HCT116 (cell line): ENCODE results near the gene ASB4. TPM values are rescaled to one million over a fixed set of nuclear protein-coding genes. Genes with fewer than 3 reads are reported as not detected.

ENCODE experiments used
- ATAC-seq: fragments of 200-7000 bp; cut with Tn5 transposase; 2 replicates; pipeline ENCODE4 v1.9.1; 2020; ENCODE audit warnings: mild to moderate bottlenecking, moderate library complexity
- BruUV-seq: library from RNA; stranded (reverse); fragments of 400-500 nt; replicated peaks from 2 replicates; lab custom pipeline; 2021; lab: Mats Ljungman, UMichigan
- CTCF ChIA-PET: fragments of 300-600 bp; sonication (Branson Sonifier 250); formaldehyde crosslinking; loops from one replicate; lab custom pipeline; 2021; ENCODE audit warnings: antibody characterized with exemption; lab: Charles Lee
- POLR2A ChIA-PET: fragments of 300-600, 350-600 bp; sonication (Branson Sonifier 250); formaldehyde crosslinking; loops from one replicate; lab custom pipeline; 2021; ENCODE audit warnings: antibody characterized with exemption; lab: Charles Lee
- RAD21 ChIA-PET, 2 experiments: fragments of 300-600 bp; sonication (Branson Sonifier 250); formaldehyde crosslinking; loops; one replicate each; lab custom pipeline; 2023; ENCODE audit warnings: low total read pairs in 2 of 2; ENCODE audit not compliant: uncharacterized antibody in 2 of 2, unreplicated experiment in 2 of 2, low non-redundant PET in 1 of 2; lab: Charles Lee
- DNase-seq: peaks from one replicate; pipeline ENCODE4 v3.0.0-alpha.2; 2010; ENCODE audit warnings: low read depth, low spot score
- H2AFZ ChIP-seq: fragments of 200-600 bp; shearing (Covaris generic), sonication (generic); 2 replicates; pipeline ENCODE4 v1.6.1; 2017; ENCODE audit warnings: low read depth, mixed run types, mixed read lengths, antibody characterized with exemption, low read length; ENCODE audit not compliant: poor library complexity, severe bottlenecking
- H3K27ac ChIP-seq: 2 replicates; pipeline ENCODE4 v1.5.1; 2012; ENCODE audit warnings: low read depth, low read length
- H3K27me3 ChIP-seq: fragments of 200-600 bp; sonication (generic); 2 replicates; pipeline ENCODE4 v1.6.1; 2016; ENCODE audit warnings: mixed run types, low read length, mixed read lengths; ENCODE audit not compliant: insufficient read depth
- H3K36me3 ChIP-seq, 2 experiments: fragments of 200-500 bp in 1 of 2; fragments of 200-600 bp in 1 of 2; sonication (Bioruptor generic) in 1 of 2; sonication (generic) in 1 of 2; 2 replicates each; pipeline versions ENCODE4 v1.5.1 to v1.6.1; 2014 to 2016; ENCODE audit warnings: low read length in 2 of 2, inconsistent platforms in 1 of 2, mixed read lengths in 1 of 2, mixed run types in 1 of 2; ENCODE audit not compliant: insufficient read depth in 2 of 2, control insufficient read depth in 1 of 2
- H3K4me1 ChIP-seq, 2 experiments: fragments of 200-600 bp in 1 of 2; sonication (generic) in 1 of 2; 2 replicates each; pipeline versions ENCODE4 v1.5.1 to v1.6.1; 2012 to 2017; ENCODE audit warnings: low read length in 2 of 2, inconsistent platforms in 1 of 2, mild to moderate bottlenecking in 1 of 2, mixed read lengths in 1 of 2, mixed run types in 1 of 2, moderate library complexity in 1 of 2; ENCODE audit not compliant: insufficient read depth in 2 of 2, control insufficient read depth in 1 of 2
- H3K4me2 ChIP-seq: fragments of 200-600 bp; sonication (generic); 2 replicates; pipeline ENCODE4 v1.6.1; 2017; ENCODE audit warnings: mixed run types, low read length, mixed read lengths
- H3K4me3 ChIP-seq, 2 experiments: fragments of 200-600 bp in 1 of 2; sonication (generic) in 1 of 2; replicated peaks in 1 of 2; 2 replicates each; pipeline ENCODE4 v1.5.1; 2011 to 2016; ENCODE audit warnings: low read length in 2 of 2, control low read depth in 1 of 2, low read depth in 1 of 2, mild to moderate bottlenecking in 1 of 2, mixed read lengths in 1 of 2, mixed run types in 1 of 2
- H3K79me2 ChIP-seq: fragments of 200-600 bp; sonication (generic); 2 replicates; pipeline ENCODE4 v1.6.1; 2017; ENCODE audit warnings: mild to moderate bottlenecking, mixed run types, low read length, moderate library complexity, mixed read lengths; ENCODE audit not compliant: insufficient read depth
- H3K9ac ChIP-seq: fragments of 200-600 bp; sonication (generic); 2 replicates; pipeline ENCODE4 v1.6.1; 2016; ENCODE audit warnings: low read length, mixed read lengths
- H3K9me2 ChIP-seq: fragments of 200-600 bp; sonication (generic), shearing (Covaris generic); 2 replicates; pipeline ENCODE4 v1.6.1; 2017; ENCODE audit warnings: mixed run types, mild to moderate bottlenecking, moderate library complexity; ENCODE audit not compliant: insufficient read depth
- H3K9me3 ChIP-seq, 2 experiments: fragments of 200-500 bp in 1 of 2; fragments of 200-600 bp in 1 of 2; sonication (Bioruptor generic) in 1 of 2; sonication (generic) in 1 of 2; 2 replicates each; pipeline ENCODE4 v1.6.1; 2014 to 2017; ENCODE audit warnings: low read length in 2 of 2, mixed read lengths in 2 of 2, inconsistent platforms in 1 of 2, low read depth in 1 of 2, mild to moderate bottlenecking in 1 of 2, mixed run types in 1 of 2, moderate library complexity in 1 of 2; ENCODE audit not compliant: control insufficient read depth in 1 of 2, insufficient read depth in 1 of 2
- H4K20me1 ChIP-seq: fragments of 200-600 bp; sonication (generic), shearing (Covaris generic); 2 replicates; pipeline ENCODE4 v1.6.1; 2017; ENCODE audit warnings: mixed run types, mild to moderate bottlenecking, moderate library complexity; ENCODE audit not compliant: insufficient read depth
- CBX3 ChIP-seq: IDR thresholded peaks from 2 replicates; pipeline ENCODE4 v1.6.1; 2012; ENCODE audit warnings: low read depth
- CEBPB ChIP-seq: IDR thresholded peaks from 2 replicates; pipeline ENCODE4 v1.6.1; 2012; ENCODE audit warnings: low read depth
- EGR1 ChIP-seq: IDR thresholded peaks from 2 replicates; pipeline ENCODE4 v1.6.1; 2012; ENCODE audit warnings: low read depth
- ELF1 ChIP-seq: IDR thresholded peaks from 2 replicates; pipeline ENCODE4 v1.6.1; 2012; ENCODE audit warnings: low read depth, borderline replicate concordance
- POLR2A ChIP-seq: IDR thresholded peaks from 2 replicates; pipeline ENCODE4 v1.7.0; 2011; ENCODE audit warnings: borderline replicate concordance; ENCODE audit not compliant: insufficient read depth, insufficient read length; ENCODE audit errors: extremely low read depth
- POLR2AphosphoS5 ChIP-seq: IDR thresholded peaks from 2 replicates; pipeline ENCODE4 v1.6.1; 2011; ENCODE audit warnings: mild to moderate bottlenecking, low read depth, low read length, moderate library complexity
- RAD21 ChIP-seq: IDR thresholded peaks from 2 replicates; pipeline ENCODE4 v1.6.1; 2012; ENCODE audit warnings: low read depth, mild to moderate bottlenecking
- ZFX ChIP-seq: fragments of 450-650 bp; IDR thresholded peaks from 2 replicates; pipeline ENCODE4 v1.6.1; 2017
- intact Hi-C: fragments of 100-400 bp; cut with micrococcal nuclease; formaldehyde crosslinking; loops from 2 replicates; pipeline ENCODE4 v1.10.0; 2022
- total RNA-seq: library from RNA; stranded (reverse); gene quantifications from one replicate; pipeline ENCODE4 v1.2.1, GENCODE V29; 2021; ENCODE audit not compliant: unreplicated experiment
- TF ChIP-seq, protein P1 (sequence below), 3 experiments: fragments of 200-600 bp in 1 of 3; sonication (generic) in 1 of 3; IDR thresholded peaks in 2 of 3; conservative IDR thresholded peaks in 1 of 3; 2 replicates each; pipeline ENCODE4 v1.5.1; 2012 to 2017; ENCODE audit warnings: low read depth in 2 of 3, low read length in 2 of 3, antibody characterized with exemption in 1 of 3, borderline replicate concordance in 1 of 3, control low read depth in 1 of 3, mild to moderate bottlenecking in 1 of 3, mixed read lengths in 1 of 3, mixed run types in 1 of 3, moderate library complexity in 1 of 3; ENCODE audit not compliant: insufficient read depth in 1 of 3
- TF ChIP-seq, protein P2 (sequence below): IDR thresholded peaks from 2 replicates; pipeline ENCODE4 v1.6.1; 2012
- TF ChIP-seq, protein P3 (sequence below): IDR thresholded peaks from 2 replicates; pipeline ENCODE4 v1.6.1; 2012

ASB4 gene
- total RNA-seq, 1 experiment from 2014 or later = 0.12 TPM

DNA sequence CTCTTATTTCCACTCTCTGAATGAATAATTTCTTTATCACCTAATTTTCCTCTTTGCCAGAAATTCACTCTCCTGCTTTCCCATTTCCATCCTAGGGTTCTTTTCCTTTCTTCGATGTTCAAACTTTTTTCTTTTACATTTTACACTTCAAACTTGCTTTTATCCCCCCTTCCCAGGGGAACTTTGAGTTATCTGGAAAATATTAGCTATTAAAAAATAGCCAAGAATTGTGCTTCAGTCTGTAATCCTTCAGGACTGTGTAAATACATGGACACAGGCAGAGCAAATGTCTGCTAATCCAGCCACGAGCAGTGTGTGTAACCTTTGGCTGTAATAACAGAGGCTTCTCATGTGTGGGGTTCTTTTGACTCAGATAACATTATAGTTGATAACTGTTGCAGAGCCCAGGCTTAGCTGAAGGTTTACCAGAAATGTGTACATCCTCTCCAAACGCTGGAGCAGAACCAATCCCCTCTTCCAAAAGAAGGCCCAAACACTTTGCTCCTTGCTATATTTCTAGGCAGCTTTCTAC is 4.6 kb downstream of the ASB4 start (continued):
- no peak for TF ChIP-seq RAD21
- no peak for TF ChIP-seq POLR2AphosphoS5
- TF ChIP-seq, protein P1, sequence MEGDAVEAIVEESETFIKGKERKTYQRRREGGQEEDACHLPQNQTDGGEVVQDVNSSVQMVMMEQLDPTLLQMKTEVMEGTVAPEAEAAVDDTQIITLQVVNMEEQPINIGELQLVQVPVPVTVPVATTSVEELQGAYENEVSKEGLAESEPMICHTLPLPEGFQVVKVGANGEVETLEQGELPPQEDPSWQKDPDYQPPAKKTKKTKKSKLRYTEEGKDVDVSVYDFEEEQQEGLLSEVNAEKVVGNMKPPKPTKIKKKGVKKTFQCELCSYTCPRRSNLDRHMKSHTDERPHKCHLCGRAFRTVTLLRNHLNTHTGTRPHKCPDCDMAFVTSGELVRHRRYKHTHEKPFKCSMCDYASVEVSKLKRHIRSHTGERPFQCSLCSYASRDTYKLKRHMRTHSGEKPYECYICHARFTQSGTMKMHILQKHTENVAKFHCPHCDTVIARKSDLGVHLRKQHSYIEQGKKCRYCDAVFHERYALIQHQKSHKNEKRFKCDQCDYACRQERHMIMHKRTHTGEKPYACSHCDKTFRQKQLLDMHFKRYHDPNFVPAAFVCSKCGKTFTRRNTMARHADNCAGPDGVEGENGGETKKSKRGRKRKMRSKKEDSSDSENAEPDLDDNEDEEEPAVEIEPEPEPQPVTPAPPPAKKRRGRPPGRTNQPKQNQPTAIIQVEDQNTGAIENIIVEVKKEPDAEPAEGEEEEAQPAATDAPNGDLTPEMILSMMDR (IDR thresholded peaks at IDR 0.05 in 2 of 3, conservative IDR thresholded peaks at IDR 0.05 in 1 of 3; ENCODE audit: borderline replicate concordance in 1 of 3, insufficient read depth in 1 of 3, low read depth in 2 of 3, low read length in 2 of 3) = no peak
- no peak for TF ChIP-seq ZFX
- TF ChIP-seq CBX3 = no peak
- TF ChIP-seq POLR2A = no peak
- no peak for TF ChIP-seq EGR1

DNA sequence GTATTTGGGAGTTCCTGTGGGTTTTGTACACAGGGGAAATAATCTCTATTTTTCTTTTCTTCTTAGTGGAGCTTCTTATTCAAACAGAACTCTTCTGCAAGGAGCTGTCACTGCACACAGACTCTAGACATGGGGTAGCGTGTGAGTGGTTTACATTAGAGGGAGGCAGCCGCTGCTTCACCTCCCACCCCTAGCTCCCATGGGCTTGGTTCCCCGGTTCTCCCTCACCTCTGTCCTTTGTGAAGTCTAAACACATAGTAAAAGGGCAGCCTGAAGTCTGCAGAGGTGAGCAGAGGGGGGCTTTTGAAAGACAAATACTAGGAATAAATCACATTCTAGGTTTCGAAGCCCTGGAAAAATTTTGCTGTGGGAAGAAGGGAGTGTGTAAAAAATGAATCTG is 5.5 kb downstream of the ASB4 start:
- Histone ChIP-seq H3K27me3 (no peaks in the 10 kb centered on the region), H3K9me2 (no peaks in the 10 kb centered on the region), H3K9me3 (no peaks in the 10 kb centered on the region), H2AFZ (no peak overlapping the region), H3K27ac (no peak overlapping the region), H3K4me1 (peaks cover 20 to 30% of the 10 kb centered on the region in 2 experiments), H3K36me3 (no peaks in the 10 kb centered on the region), H3K4me2 (peak overlapping the region; percentile 71), H3K9ac (no peak overlapping the region), H4K20me1 (no peaks in the 10 kb centered on the region)
- ChIA-PET CTCF (interaction anchor here (0.8 to 4.7 kb wide), 6 partner anchors 13 to 199 kb away, joined by 3 to 19 read pairs (median 10); no protein-coding TSS in a partner anchor), POLR2A (interaction anchor here (1.3 kb wide), 1 partner anchor 20 kb away, joined by 3 read pairs; no protein-coding TSS in a partner anchor), RAD21 (no interaction called here)
- ATAC-seq = no peak
- intact Hi-C loops = no loop called here
- BruUV-seq = no TSS peak
- TF ChIP-seq, protein P2, sequence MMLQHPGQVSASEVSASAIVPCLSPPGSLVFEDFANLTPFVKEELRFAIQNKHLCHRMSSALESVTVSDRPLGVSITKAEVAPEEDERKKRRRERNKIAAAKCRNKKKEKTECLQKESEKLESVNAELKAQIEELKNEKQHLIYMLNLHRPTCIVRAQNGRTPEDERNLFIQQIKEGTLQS = no peak
- TF ChIP-seq CEBPB (no peak), ZFX (no peak), RAD21 (no peak), CBX3 (no peak), ELF1 (no peak)
- TF ChIP-seq, protein P1 (IDR thresholded peaks at IDR 0.05 in 2 of 3, conservative IDR thresholded peaks at IDR 0.05 in 1 of 3; ENCODE audit: borderline replicate concordance in 1 of 3, insufficient read depth in 1 of 3, low read depth in 2 of 3, low read length in 2 of 3) = no peak
- TF ChIP-seq, protein P3, sequence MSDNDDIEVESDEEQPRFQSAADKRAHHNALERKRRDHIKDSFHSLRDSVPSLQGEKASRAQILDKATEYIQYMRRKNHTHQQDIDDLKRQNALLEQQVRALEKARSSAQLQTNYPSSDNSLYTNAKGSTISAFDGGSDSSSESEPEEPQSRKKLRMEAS = no peak
- TF ChIP-seq, all 23 proteins: peak for 0
- Histone ChIP-seq H3K4me3 (no peak overlapping the region), H3K79me2 (no peaks in the 10 kb centered on the region)
- no peak for DNase-seq
